Right cardiac atrium (tissue), 5 donors: Measurements from ENCODE around the gene ERGIC1. TPM values are rescaled to one million over a fixed set of nuclear protein-coding genes. Genes with fewer than 3 reads are reported as not detected.
A peak's percentile ranks its signal among the peaks of the same experiment; 100 is the strongest.

Source experiments
- ATAC-seq, 2 donors: fragments of 200-7000 bp; cut with Tn5 transposase; one replicate each; pipeline versions ENCODE4 v1.8.0 to v1.9.1; 2020; ENCODE audit warnings: moderate library complexity in 2 of 2, mild to moderate bottlenecking in 1 of 2
- DNase-seq, 3 donors: peaks; one replicate each; pipeline ENCODE4 v3.0.0-alpha.2; 2020
- H3K27ac ChIP-seq: one replicate; pipeline ENCODE4 v1.5.1; 2013; ENCODE audit warnings: mild to moderate bottlenecking, low read length, control low read depth, moderate library complexity
- H3K27me3 ChIP-seq: one replicate; pipeline ENCODE4 v1.6.1; 2013; ENCODE audit not compliant: control insufficient read depth, insufficient read depth
- H3K4me1 ChIP-seq: one replicate; pipeline ENCODE4 v1.6.1; 2013; ENCODE audit warnings: low read length; ENCODE audit not compliant: control insufficient read depth, insufficient read depth
- H3K4me3 ChIP-seq: one replicate; pipeline ENCODE4 v1.5.1; 2013; ENCODE audit warnings: low read length, control low read depth
- H3K9me3 ChIP-seq: one replicate; pipeline ENCODE4 v1.6.1; 2013; ENCODE audit warnings: low read length; ENCODE audit not compliant: control insufficient read depth
- WGBS: extraction: QIAGEN DNeasy Blood & Tissue Kit; methylation state at CpG from one replicate; pipeline ENCODE4 v1.1.7; 2013; 5-methylcytosine and 5-hydroxymethylcytosine counted together
- intact Hi-C, 4 donors: fragments of 100-400 bp; cut with DNase I; formaldehyde crosslinking; loops; one replicate each; pipeline versions ENCODE4 v1.11.0 to v1.14.0; 2022 to 2023
- polyA plus RNA-seq: library from polyadenylated mRNA; stranded (reverse); fragments of 200-250 nt; gene quantifications from one replicate; pipeline ENCODE4 v1.2.3, GENCODE V29; 2013
- total RNA-seq, 4 donors: library from RNA; stranded (reverse); fragmentation: NEBNext Ultra II Directional; extraction: Animal tissue kit (Norgen Biotek cat#: 25700); gene quantifications; one replicate each; pipeline ENCODE4 v1.2.1, GENCODE V29; 2021
- donor health status: healthy with polysubstance abuse.
- donor health status: DM: no; HTN: yes; CAD: no.
- donor health status: DM: no; HTN: no; CAD: no.
- donor health status: DM: no; HTN: yes; CAD: no; lungs with severe emphysema.
- donor health status: DM: yes; HTN: yes; CAD: no.

ERGIC1 gene
- total and polyA plus RNA-seq, 5 donors, result 73.1 to 96.8 (median 85.0) TPM

- H3K27ac ChIP-seq, result peak overlapping the region; percentile 70
- peak in 1 of 2 donors; percentile 32 for ATAC-seq
- H3K4me3 ChIP-seq, result no peak overlapping the region
- intact Hi-C loops, result no loop called here
- H3K9me3 ChIP-seq, result no peaks in the 10 kb centered on the region
- peaks cover 13% of the 10 kb centered on the region for H3K4me1 ChIP-seq
- no peaks in the 10 kb centered on the region for H3K27me3 ChIP-seq
- DNase-seq, result peak in 2 of 3 donors; percentile 62 to 68
- 35% methylated on average over 16 of the region's 16 CpGs for WGBS
Observed at GRCh38 chr5:172897481-172898217, 63.6 kb downstream of the ERGIC1 start.

DNA sequence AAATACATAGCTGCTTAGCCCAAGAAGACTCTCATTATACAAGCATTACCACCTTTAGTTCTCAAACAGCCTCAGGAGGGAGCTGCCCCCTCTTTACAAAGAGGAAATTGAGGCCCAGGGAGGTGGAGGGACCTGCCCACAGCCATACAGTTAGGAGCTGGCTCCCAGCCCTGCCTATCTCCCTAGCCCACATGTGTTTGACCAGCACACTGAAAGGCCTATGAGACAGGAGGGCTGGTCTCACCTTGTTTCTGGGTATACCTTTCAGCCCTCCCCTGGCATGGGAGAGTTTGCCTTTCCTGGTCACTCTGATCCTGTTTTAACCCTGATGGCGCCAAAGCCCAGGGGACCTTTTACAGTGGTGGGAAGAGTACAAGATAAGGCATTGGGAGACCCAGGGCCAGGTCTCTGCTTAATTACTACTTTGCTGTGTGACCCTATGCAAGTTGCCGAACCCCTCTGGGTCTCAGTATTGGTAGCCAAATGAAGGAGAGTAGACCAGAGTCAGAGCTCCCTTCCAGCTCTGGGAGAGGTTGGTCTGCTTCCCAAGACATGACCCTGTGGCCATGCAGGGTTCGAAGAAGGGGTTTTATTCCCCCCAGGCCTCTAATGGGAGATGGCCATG lies 64.3 kb downstream of the ERGIC1 start:
- intact Hi-C loops, result no loop called here
- ATAC-seq (no peak), DNase-seq (peak in 2 of 3 donors; percentile 29 to 37)
- Histone ChIP-seq H3K27ac (peak overlapping the region; percentile 70), H3K27me3 (no peaks in the 10 kb centered on the region), H3K9me3 (no peaks in the 10 kb centered on the region), H3K4me1 (peaks cover 14% of the 10 kb centered on the region), H3K4me3 (no peak overlapping the region)
- WGBS, result 91% methylated on average over 3 of the region's 3 CpGs

DNA sequence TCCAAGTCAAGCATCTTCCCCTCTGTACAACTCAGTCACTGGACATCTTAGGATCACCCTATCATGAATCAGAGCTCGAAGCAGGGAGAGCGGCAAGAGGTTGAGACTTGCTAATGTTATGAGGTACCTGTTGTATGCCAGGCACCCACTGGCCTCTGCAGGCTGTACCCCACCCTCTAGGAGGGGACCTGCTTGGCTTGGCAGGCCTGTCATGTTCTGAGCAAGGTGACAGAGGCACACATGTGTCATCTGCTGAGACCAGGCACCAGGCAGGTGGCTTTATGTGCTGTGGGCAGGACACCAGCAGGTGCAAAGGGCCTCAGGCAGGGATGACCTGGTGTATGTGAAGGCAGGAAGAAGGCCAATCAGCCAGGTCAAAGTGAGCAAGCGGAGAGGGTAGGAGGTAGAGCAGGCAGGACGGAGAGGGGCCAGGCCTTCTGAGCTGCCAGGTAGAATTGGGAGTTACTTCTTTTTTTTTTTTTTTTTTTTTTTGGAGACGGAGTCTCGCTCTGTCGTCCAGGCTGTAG lies 64.9 kb downstream of the ERGIC1 start:
- Histone ChIP-seq H3K27ac (no peak overlapping the region), H3K27me3 (no peaks in the 10 kb centered on the region), H3K4me1 (peaks cover 18% of the 10 kb centered on the region), H3K4me3 (no peak overlapping the region), H3K9me3 (no peaks in the 10 kb centered on the region)
- ATAC-seq (no peak), DNase-seq (peak in 1 of 3 donors; percentile 27)
- intact Hi-C loops, result no loop called here
- 97% methylated on average over 7 of the region's 7 CpGs for WGBS

DNA sequence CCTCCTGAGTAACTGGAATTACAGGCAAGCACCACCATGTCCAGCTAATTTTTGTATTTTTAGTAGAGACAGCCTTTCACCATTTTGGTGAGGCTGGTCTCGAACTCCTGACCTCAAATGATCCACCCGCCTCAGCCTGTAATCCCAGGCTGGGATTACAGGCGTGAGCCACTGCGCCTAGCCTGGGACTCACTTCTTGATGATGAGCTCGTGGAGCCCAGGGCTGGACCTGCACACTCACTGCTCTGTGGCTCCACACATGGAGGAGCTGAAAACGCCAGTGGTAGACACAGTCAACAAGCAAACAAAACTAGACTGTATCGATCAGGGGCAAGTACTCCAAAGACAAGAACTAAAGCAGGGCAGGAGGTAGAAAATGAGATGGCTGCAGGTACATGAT lies 65.4 kb downstream of the ERGIC1 start:
- Histone ChIP-seq H3K4me3 (no peak overlapping the region), H3K27ac (no peak overlapping the region), H3K9me3 (no peaks in the 10 kb centered on the region), H3K4me1 (peaks cover 18% of the 10 kb centered on the region), H3K27me3 (no peaks in the 10 kb centered on the region)
- ATAC-seq (no peak), DNase-seq (peak in 1 of 3 donors; percentile 19)
- 96% methylated on average over 7 of the region's 7 CpGs for WGBS
- intact Hi-C loops, result no loop called here

DNA sequence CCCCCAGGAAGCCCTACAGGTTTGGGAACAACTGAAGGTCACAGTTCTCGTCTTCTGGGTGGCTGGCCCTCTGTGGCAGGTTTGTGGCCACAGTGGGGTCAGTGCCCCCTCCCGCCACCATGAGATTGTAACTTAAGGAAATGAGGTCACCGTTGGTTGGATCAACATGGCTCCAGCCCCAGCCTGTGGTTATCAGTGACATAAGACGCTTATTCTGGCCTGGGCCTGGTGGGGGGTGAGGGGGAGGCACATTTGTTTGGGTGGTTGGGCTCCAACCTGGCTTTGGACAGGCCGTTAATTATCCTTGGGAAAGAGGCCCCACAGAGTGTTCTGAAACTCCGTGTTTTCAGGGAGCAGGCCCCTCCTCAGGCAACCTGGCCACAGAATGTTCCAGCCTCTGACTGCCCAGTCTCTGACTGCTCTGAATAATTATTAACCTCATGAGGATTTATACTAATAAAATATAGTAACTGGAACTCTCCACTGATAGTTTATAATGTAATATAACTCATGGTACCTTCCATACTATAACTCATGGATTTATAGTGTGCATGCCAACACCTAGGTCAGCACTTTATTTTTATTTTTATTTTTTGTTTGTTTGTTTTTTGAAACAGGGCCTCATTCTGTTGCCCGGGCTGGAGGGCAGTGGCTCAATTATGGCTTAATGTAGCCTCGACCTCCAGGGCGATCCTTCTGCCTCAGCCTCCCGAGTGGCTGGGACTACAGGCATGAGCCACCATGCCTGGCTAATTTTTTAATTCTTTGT lies 67.1 kb downstream of the ERGIC1 start:
- Histone ChIP-seq H3K27me3 (no peaks in the 10 kb centered on the region), H3K4me1 (peaks cover 20% of the 10 kb centered on the region), H3K4me3 (no peak overlapping the region), H3K9me3 (no peaks in the 10 kb centered on the region), H3K27ac (peak overlapping the region; percentile 78)
- peak; percentile 78 to 88 (median 88) for DNase-seq
- intact Hi-C loops, result loop anchor here in 2 of 4 donors (10.0 kb wide), 2 partner anchors 126 to 186 kb away; partner anchors contain the start of gene DUSP1 (in 2 of the 2)
- ATAC-seq, result peak; percentile 64 to 75
- WGBS, result 50% methylated on average over 10 of the region's 10 CpGs

DNA sequence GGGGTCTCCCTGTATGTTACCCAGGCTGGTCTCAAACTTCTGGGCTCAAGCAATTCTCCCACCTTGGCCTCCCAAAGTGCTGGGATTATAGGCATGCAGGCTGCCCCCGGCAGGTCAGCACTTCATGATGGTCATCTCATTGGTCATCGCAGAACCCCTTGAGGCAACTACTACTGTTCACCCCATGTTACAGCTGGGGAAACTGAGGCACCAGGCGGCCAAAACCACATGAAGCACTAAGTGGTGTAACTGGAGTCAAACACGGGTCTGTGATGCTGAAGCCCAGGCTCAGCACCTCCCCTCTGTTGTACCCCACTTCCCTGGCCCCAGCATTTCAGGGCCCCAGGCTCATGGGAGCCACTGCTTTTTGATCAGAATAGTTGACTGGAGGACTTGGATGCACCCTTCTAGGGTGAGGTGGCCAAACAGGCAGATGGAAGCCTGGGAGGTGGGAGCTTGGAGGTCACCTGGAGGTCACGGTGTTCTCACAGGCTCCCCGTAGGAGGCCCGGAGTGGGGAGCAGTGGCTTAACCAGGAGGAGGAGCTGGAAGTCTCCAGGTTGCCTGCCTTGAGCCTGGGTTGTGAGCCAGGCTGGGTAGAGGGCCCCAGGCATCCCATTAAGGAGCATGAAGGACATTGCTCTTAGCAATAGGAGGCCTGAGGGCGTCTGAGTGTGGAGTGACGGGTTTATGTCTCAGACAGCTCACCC lies 67.9 kb downstream of the ERGIC1 start:
- intact Hi-C loops, result loop anchor here in 2 of 4 donors (10.0 kb wide), 2 partner anchors 127 to 187 kb away; partner anchors contain the start of gene DUSP1 (in 2 of the 2)
- no peaks in the 10 kb centered on the region for H3K27me3 ChIP-seq
- H3K9me3 ChIP-seq, result no peaks in the 10 kb centered on the region
- DNase-seq, result peak in 2 of 3 donors; percentile 52 to 54
- H3K4me3 ChIP-seq, result no peak overlapping the region
- H3K27ac ChIP-seq, result peak overlapping the region; percentile 57
- ATAC-seq, result no peak
- 74% methylated on average over 9 of the region's 9 CpGs for WGBS
- peaks cover 20% of the 10 kb centered on the region for H3K4me1 ChIP-seq

DNA sequence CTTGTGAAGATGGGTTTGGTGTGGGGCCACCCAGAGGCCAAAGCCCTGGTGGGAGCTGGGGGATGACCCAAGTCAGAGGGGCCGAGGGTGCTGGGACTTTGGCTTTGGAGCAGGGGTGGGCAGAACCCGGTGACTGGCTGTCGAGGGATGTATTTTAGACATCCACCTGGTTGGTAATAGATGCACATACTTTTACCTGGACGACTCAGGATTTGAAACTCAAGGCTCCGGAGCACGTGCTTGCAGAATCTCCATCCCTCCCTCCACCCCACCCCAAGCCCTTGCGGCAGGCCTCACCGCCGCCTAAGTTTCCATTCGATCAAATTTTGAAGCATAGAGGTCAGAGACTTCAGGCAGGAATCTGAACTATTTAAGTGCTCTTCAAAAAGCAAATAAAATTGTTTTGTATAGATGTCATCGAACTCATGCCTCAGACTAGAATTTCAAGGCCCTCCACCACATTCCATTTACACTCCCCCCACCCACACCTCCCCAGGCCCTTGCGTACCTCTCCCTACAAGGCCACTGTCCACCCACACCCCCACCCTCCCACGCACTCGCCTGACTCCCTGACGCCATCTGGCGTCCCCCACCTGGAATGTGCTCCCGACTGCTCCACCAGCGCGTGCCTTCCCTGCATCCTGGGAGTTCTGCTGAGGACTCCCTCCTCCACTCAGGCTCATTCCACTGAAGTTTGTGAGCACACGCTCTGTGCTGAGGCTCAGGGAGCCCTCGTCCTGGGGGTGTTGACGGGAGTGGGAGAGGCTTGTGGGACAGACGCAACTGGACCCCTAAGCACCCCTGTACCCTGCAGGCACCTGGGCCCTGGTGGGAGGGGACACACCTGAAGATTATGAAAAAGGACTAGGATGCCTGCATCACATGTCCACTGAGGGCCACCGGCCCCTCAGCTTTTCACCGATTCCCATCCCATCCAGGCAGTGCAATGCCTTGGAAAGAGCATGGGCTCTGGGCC lies 68.7 kb downstream of the ERGIC1 start:
- intact Hi-C loops, result loop anchor here in 2 of 4 donors (10.0 kb wide), 2 partner anchors 128 to 188 kb away; partner anchors contain the start of gene DUSP1 (in 2 of the 2)
- peak; percentile 54 to 66 for ATAC-seq

DNA sequence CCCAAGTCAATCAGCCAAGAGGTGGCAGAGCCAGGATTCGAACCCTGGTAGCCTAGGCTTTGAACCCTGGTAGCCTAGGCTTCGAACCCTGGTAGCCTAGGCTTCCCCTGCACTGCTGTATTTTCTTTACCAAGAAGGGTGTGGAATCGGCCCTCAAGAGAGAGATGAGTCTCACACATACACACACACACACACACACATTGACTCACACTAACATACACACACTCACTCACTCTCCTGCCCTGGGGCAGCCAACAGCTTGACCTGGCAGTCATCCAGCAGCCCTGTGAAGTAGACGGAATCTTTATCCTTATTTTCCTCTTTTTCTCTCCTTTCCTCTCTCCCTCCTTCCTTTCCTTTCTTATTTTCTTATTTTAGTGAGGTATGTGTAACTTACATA lies 69.7 kb downstream of the ERGIC1 start:
- peak in 1 of 2 donors; percentile 6 for ATAC-seq
- peak; percentile 14 to 80 (median 55) for DNase-seq
- Histone ChIP-seq H3K9me3 (no peaks in the 10 kb centered on the region), H3K27me3 (no peaks in the 10 kb centered on the region), H3K27ac (peak overlapping the region; percentile 9), H3K4me3 (no peak overlapping the region), H3K4me1 (peaks cover 20% of the 10 kb centered on the region)
- 56% methylated on average over 4 of the region's 4 CpGs for WGBS
- intact Hi-C loops, result loop anchor here in 2 of 4 donors (10.0 kb wide), 2 partner anchors 129 to 189 kb away; partner anchors contain the start of gene DUSP1 (in 2 of the 2)

More for the DNA sequence above, 68.7 kb downstream of the ERGIC1 start:
- DNase-seq, result peak; percentile 76 to 92 (median 90)
- H3K4me1 ChIP-seq, result peaks cover 20% of the 10 kb centered on the region
- H3K27ac ChIP-seq, result peak overlapping the region; percentile 57
- H3K4me3 ChIP-seq, result no peak overlapping the region
- no peaks in the 10 kb centered on the region for H3K27me3 ChIP-seq
- 54% methylated on average over 25 of the region's 25 CpGs for WGBS
- H3K9me3 ChIP-seq, result no peaks in the 10 kb centered on the region

GRCh38 chr5:172904312-172904642 lies 70.2 kb downstream of the ERGIC1 start:
- intact Hi-C loops, result loop anchor here in 2 of 4 donors (10.0 kb wide), 2 partner anchors 129 to 189 kb away; partner anchors contain the start of gene DUSP1 (in 2 of the 2)
- ATAC-seq (no peak), DNase-seq (no peak)
- H3K4me1 ChIP-seq, result peaks cover 20% of the 10 kb centered on the region
- 71% methylated on average over 4 of the region's 4 CpGs for WGBS
- H3K27ac ChIP-seq, result peak overlapping the region; percentile 38
- no peak overlapping the region for H3K4me3 ChIP-seq
- H3K27me3 ChIP-seq, result no peaks in the 10 kb centered on the region
- H3K9me3 ChIP-seq, result no peaks in the 10 kb centered on the region
